ENCODE results near the gene ATP11A.

The ATP11A gene

GRCh38 chr13:112907871-112908331, 218.1 kb downstream of the ATP11A start:
- DNase-seq (ENCODE audit: low spot score) = no peak

- no peak for DNase-seq (ENCODE audit: low spot score)
Observed at GRCh38 chr13:112908342-112908741, 218.5 kb downstream of the ATP11A start.

- DNase-seq (ENCODE audit: low spot score) = no peak
Observed at GRCh38 chr13:112910016-112910415, 220.2 kb downstream of the ATP11A start.

GRCh38 chr13:112910616-112911280, 220.9 kb downstream of the ATP11A start:
- DNase-seq (ENCODE audit: low spot score) = no peak

GRCh38 chr13:112911285-112911701, 221.5 kb downstream of the ATP11A start:
- no peak for DNase-seq (ENCODE audit: low spot score)

- DNase-seq (ENCODE audit: low spot score) = no peak
Observed at GRCh38 chr13:112911883-112912282, 222.0 kb downstream of the ATP11A start.

GRCh38 chr13:112912726-112913440, 223.0 kb downstream of the ATP11A start:
- DNase-seq (ENCODE audit: low spot score) = no peak

GRCh38 chr13:112916296-112916695, 226.5 kb downstream of the ATP11A start:
- no peak for DNase-seq (ENCODE audit: low spot score)

- DNase-seq (ENCODE audit: low spot score) = no peak
Observed at GRCh38 chr13:112917056-112917664, 227.3 kb downstream of the ATP11A start.

GRCh38 chr13:112917737-112918136, 227.9 kb downstream of the ATP11A start:
- DNase-seq (ENCODE audit: low spot score) = no peak

- DNase-seq (ENCODE audit: low spot score) = no peak
Observed at GRCh38 chr13:112918266-112918665, 228.4 kb downstream of the ATP11A start.

- no peak for DNase-seq (ENCODE audit: low spot score)
Observed at GRCh38 chr13:112918746-112919145, 228.9 kb downstream of the ATP11A start.

- no peak for DNase-seq (ENCODE audit: low spot score)
Observed at GRCh38 chr13:112923962-112924361, 234.1 kb downstream of the ATP11A start.

GRCh38 chr13:112924365-112924764, 234.5 kb downstream of the ATP11A start:
- no peak for DNase-seq (ENCODE audit: low spot score)

- DNase-seq (ENCODE audit: low spot score) = no peak
Observed at GRCh38 chr13:112926003-112926402, 236.2 kb downstream of the ATP11A start.

GRCh38 chr13:112926993-112927392, 237.2 kb downstream of the ATP11A start:
- DNase-seq (ENCODE audit: low spot score) = no peak

- no peak for DNase-seq (ENCODE audit: low spot score)
Observed at GRCh38 chr13:112928020-112928971, 238.5 kb downstream of the ATP11A start.

- no peak for DNase-seq (ENCODE audit: low spot score)
Observed at GRCh38 chr13:112928972-112929782, 239.3 kb downstream of the ATP11A start.

GRCh38 chr13:112929783-112930055, 239.9 kb downstream of the ATP11A start:
- DNase-seq (ENCODE audit: low spot score) = no peak

- DNase-seq (ENCODE audit: low spot score) = no peak
Observed at GRCh38 chr13:112930192-112930591, 240.4 kb downstream of the ATP11A start.

Data from D341Med (cell line).